ENCODE data around the gene SPEF2.

Gene SPEF2

DNA sequence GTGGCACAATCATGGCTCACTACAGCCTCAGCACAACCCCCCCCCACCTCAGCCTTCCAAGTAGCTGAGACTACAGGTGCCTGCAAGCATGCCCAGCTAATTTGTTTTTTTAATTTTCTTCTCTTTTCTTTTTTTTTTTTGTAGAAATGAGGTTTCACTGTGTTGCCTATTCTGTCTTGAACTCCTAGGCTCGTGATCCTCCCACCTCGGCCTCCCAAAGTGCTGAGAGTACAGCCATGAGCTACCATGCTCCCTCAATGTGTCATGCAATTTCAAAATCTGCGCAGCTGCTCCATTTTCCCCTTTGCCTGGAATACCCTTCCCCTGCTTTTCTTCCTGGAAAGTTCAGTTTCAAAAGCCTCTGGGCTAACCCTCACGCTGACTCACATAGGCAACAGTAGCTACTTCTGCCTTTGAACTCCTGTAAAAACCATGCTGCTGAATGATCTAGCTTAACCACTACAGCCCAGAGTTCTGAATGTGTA, 168.0 kb downstream of the SPEF2 start:
- no peak for DNase-seq

DNA sequence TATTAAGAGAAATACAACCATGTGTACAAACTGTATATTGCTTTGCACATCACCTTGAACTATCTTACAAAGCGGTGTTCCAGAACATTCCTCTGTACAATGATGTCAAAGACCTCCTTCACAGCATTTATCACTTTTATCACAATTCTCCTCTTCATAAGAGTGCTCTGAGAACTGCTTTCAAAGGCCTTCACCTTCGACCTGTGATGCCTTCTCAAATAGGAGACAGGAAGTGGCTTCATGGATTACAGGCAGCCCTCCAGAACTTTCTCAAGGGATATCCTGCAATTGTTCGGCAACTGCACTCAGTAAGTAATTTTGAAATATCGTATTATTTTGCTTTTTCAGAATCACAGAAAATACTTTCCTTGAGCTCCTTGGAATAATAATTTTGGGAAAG, 171.1 kb downstream of the SPEF2 start:
- DNase-seq: no peak

DNA sequence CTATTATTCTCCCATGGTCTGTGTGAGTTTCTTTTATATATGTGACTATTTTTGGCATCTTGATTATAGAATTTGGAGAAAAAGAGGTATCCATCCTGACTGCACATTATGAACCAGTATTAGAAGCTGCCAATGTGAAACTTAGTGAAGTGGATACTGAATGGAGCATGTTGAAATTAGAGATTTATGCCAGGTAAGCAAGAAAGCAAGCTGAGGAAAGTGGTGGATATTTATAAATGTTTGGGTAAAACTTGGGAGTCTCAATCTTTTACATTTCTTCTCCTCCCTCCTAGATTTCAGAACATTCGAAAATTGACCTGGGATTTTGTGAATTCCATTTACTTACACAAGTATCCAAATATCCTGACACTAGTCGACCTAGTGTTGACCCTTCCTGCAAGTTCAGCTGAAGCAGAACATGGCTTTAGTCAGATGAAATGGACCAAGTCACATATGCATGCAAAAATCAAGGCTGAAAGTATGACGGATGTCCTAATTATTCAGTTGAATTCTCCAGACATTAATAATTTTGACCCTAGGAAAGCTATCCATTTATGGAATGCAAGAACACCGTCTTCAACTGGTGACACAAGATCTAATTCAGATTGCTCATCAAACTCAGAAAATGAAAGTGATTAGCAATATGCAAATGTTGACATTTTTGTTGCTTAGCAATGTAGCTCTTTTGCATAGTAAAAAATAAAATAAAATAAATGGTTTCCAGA, 172.2 kb downstream of the SPEF2 start:
- DNase-seq: no peak

DNA sequence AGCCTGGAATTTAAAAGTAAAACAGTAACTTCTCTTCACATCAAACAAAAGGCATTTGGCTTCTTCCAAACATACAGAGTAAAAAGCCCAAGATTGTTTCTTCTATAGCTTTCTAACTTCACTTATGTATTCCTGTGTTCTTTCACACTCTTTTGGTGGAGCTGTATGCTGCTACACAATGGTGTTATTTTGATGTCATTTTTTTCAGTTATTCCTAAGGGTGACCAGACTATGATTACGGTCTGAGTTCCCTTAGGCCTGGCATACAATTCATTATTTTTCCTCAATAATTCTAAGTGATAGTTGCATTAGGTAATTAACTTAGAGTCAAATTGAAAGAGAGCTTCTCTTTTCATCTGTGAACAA, 172.8 kb downstream of the SPEF2 start:
- DNase-seq: no peak

DNA sequence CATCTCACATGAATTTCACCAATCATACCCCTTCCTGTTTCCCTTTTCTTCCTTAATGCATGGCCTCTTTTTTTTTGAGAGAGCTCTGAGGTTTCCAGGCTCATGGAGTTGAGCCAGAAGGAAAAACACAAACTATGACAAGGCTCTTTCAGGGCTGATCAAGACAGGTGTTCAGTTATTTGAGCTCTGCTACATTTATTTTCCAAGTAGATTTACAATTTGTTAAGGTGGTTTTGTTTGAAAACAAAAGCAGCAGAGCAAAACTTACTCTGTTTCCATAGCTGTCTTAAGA, 176.6 kb downstream of the SPEF2 start:
- no peak for DNase-seq

DNA sequence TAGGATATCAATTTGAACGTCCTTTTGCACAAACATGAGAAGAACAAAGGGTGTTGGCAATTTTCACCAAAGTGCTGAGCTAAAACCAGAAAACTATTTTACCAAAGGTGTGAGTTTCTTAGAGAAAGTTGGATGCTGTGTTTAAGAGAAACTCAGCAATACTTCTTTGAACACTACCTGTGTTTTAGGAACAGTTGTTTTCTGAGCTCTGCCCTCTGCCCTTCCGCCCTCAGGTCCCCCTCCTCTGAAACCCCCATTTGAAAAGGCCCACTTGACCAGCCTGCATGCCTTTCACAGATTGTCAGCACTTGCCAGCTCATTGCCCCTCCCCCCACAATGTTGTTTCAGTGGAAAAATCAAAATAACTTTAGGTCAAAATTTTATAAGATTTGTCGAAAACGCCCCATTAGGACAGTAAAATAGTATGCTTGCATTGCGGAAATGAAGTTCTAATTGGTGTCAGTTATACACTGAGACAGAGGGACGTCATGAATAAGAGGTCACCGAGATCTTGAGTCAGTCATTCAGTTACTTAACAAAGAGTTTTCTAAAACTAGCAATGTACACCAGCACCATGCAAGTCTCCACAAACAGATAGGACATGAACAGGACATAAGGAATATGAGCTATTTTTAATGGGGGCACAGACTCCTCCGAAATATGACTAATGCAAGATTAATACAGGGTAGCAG, 177.2 kb downstream of the SPEF2 start:
- no peak for DNase-seq

DNA sequence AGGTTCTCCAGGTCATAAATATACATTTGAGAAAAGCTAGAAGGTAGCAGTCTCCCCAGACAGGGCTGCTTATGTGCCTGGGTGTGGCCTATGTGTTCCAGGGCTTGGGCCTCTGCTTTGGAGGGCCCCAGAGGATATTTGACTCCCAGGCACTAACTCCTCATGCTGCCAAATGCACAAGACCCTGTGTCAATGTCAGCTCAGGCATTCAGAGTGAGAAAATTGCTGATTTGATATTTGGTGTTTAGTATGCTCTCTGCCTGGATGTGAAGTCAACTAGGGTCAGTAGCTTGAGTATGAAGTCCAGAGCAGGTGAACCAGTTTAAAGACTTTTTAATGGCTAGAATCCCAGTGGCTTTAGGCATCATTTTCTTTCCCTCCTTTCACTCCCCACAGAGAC, 181.5 kb downstream of the SPEF2 start:
- no peak for DNase-seq

DNA sequence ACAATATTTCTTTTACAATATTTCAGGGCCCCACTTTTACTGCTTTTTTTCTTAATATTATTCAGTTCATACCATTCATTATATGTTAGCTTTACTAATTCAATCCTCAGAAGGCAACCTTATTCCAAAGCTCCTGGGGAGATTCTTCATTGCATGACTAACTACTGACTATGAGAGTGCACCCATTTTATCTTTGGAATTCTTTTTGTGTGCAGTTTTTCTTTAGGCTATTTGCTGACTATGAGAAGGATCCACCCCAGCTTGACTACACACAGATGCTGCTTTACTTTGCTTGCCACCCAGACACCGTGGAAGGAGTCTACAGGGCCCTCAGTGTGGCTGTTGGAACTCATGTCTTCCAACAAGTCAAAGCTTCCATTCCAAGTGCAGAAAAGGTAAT, 182.1 kb downstream of the SPEF2 start:
- no peak for DNase-seq

DNA sequence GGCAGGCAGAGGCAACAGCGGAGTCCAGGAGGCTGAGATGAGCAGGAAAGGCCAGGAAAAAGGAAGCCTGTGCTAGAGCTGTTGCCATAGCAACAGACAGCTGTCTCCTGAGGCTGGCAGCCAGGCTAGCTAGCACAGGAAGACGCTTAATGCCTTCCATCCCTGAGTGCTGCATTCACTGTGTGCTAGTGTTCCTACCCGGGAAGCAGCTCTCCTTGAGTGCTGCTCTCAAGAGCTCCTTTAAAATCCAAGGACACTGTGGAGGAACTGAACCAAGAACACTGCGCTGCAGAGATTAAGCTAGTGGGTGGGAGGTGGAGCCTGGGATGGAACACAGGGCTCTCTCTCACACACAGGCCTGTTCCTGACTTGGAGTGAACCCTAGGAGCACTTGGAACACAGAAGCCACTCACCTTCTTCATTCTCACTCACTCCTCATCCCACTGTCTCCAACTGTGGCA, 185.6 kb downstream of the SPEF2 start:
- DNase-seq: peak; percentile 5 to 38

DNA sequence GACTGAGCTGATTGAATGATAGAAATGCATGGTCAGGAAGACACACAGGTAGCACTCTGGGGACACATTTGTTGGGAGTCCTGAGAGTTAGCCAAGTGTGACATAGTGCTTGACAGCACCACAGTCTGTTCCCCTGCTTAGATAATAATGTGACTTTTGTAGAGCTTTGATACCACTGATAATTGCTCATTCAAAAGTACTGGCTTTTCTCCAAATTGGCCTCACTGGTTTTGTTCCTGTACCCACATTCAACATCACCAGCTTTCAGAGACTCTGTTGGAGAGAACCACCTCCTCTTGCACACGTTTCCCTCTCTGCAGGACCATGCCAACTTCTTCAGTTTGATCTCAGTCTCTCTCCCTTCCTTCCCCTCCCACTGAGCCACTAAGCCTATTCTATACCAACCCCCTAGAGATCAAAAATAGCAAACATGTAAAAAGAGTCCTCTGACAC, 186.6 kb downstream of the SPEF2 start:
- DNase-seq: no peak

DNA sequence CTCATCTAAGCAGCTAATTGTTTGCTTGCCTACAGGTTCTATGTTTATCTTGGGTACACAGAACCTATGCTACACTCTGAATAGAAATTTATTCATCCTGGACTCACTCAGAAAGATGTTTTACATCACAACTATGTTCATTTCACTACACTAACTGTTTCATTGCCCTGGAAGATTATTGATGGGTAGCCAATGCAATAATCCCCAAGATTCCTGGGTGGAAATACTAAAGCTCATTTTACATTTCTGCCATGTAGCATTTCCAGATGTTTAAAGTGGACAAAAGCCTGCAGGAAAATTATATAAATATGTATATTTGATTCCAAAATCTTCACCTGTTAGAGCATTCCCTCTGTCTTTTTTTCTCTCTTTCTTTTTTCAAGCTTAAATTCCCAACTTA, 187.2 kb downstream of the SPEF2 start:
- DNase-seq: no peak

DNA sequence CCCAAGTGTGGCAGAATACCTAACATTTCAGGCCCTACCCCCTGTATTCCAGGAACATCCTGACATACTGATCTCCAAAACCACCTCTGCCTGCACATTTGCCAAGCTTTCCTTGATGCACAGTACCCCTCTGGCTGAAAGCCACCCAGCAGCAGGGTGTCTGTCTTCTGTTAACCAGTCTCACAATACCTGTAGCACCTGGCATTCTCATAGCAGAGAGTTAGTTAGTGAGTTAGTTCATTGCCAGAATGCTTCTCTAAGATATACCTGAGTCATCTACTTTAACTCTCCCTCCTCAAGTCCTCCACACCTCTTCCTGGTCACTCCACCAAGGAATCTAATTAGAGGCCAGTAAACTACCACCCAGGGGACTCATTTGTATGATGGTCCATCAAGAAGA, 192.9 kb downstream of the SPEF2 start:
- DNase-seq: no peak

DNA sequence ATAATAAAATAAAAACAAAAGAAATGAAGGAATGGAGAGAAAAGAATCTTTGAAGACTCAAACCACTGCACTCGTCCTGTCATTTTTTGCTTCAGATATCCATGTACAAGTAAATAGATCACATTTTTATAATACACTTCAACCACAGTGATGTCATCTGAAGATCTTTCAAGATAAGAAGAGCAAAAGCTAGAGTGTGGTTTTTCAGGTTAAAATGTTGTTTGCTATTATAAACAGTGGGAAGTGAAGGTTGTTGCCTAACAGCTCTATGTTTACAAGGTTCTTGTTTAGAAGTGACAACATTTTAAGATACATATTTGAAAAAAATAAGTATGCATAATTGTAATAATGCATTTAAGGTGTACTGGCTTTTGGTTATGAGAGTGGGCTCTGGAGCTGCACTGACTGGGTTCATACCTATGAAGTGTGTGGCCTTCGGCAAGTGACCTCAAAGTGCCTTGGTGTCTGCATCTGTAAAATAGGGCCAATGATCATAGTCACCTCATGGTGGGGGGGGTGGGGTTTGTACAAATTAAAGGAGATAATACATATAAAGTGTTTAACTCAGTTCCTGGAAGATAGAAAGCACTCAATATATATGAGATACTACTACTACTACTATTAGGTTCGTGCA, 193.6 kb downstream of the SPEF2 start:
- DNase-seq: no peak

DNA sequence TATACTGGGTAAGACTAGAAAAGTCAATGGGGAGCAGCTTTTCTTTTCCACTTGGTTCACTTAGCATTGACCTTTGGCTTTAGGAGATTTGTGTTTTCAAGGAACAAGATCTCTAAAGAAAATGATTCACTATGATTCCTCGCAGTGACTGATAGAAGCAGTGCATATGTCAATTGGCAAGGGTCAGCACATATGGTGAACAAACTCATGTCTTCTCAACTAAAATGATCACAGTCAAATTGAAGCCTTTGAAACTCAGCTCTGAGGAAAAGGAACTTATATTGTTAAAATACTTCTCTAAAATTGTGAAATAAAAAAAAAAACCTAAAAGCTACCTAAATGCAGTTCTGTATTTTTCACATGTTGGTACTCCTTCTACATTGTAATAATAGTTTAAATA, 195.9 kb downstream of the SPEF2 start:
- DNase-seq: no peak

DNA sequence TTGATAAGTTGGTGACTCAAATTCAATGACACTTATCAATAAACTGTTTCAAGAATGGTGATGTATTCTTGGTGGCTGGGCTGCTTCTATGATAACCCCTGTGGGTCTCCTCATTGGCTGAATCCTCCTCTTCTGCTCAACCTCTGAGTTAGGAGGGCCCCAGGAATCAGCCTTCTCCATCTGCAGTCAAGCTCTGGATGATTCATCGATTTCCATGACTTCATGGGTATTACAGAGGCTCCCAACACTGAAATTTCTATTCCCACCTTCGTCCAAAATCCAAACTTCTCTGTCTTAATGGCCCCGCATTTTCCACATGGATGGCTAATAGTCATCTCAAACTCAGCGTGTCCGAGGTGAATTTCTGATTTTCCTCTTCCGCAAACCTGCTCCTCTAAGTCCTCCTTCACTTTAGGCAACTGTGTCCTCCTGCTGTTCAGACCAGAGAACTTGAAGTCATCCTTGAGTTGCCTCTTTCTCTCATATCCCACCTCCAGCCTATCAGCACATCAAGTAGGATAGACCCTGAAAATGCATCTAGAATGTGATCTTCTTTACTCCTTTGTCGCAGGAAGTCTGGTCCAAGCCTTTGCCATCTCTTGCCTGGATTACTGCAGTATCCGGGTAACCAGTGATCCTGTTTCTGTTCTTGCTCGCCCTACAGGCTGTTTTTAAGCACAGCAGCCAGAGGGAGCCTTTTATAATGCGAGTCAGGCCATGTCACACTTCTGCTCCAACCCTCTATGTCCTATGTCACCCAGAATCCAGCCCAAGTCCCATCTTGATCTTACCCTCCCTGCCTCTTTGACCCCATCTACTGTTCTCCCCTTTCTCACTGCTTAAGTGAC, 197.7 kb downstream of the SPEF2 start:
- peak in 1 of 2 experiments; percentile 63 for DNase-seq

DNA sequence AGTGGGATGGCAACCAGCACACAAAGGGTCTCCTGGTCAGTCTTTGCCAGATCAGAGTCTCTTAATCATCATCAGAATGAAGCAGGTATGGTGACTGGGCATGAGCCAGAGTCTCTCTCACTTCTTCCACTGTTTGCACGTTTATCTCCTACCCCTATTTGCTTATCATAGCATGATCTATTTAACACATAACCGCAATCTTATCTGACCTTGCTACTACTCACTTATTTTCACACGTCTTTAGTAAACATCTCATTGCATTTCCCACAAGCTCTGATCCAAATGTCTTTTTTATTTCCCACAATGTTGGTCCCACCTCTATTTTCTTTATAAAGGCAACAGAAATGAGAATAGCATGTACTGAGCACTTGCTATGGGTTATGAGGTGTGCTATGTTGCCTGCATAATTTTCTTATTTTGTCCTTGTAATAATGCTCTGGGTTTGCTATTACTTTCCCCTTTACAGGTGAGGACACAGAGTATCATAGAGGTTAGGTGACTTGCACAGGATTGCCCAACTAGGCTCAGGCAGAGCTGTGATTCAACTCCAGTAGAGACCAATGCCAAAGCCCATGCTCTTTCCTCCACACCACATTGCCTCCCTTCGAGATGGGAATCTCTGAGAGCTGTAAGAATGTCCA, 199.3 kb downstream of the SPEF2 start:
- DNase-seq: no peak

DNA sequence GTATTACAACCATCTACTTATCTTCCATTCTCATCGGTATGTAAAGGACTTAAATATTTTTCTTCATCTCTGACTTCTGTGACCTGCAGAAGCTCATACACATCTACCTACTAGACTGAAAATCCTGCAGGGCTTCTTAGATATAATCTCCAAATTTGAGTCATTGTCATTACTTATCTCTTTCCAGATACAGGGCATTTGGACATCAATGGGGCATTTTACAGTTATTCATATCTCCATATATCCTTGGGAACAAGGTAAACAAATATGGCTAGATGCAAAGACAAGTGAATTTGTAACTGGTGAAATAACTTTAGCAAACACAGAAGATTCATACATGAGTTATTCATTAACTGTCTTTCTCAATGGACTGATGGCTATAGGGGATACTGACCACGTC, 201.4 kb downstream of the SPEF2 start:
- no peak for DNase-seq

DNA sequence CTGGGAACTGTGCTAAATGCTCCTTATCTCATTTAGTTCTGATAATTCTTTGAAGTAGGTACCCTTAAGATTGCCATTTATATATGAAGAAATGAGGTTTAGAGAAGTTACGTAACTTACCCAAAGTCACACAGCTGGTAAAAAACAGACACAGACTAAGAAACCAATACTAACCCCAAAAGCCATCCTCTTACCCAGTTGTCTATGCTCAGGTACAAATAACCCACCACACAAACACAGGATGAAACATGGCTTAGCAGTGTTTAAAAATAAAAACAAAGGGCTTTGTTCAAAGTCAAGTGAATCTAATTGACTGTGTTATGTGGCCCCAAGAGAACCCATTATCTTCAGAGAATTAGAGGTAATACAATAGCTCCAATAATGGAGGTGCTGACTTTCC, 202.0 kb downstream of the SPEF2 start:
- no peak for DNase-seq

DNA sequence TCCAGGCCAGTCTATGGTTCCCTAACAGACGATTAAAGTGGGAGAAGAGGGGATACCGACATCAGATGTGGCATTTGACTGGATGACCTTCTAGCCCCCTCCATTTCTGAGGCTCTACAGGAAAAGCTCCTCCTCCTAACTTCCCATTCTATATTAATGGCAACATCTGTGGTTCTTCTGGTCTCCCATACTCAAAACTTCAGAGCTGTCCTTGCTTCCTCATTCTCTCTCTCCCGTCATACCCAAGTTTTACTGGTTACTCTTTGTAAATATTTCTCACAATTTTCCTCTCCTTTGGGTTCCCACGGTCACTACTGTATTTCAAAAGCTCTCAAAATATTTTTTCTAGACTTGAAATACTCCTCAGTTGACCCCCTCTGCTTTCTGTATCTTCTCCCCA, 203.1 kb downstream of the SPEF2 start:
- DNase-seq: no peak

DNA sequence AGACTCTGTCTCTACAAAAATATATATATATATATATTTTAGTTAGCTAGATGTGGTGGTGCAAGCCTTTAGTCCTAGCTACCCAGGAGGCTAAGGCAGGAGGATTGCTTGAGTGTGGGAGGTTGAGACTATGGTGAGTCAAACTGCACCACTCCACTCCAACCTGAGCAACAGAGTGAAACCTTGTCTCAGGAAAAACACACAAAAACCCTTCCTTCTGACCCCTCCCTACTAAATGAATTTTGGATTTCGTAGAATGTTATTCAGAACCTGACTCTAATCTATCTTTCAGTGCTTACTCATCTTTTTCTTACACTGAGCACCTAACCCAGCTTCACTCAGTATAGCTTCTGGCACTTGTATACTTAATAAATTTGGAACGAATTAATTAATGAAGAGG, 203.8 kb downstream of the SPEF2 start:
- no peak for DNase-seq

DNA sequence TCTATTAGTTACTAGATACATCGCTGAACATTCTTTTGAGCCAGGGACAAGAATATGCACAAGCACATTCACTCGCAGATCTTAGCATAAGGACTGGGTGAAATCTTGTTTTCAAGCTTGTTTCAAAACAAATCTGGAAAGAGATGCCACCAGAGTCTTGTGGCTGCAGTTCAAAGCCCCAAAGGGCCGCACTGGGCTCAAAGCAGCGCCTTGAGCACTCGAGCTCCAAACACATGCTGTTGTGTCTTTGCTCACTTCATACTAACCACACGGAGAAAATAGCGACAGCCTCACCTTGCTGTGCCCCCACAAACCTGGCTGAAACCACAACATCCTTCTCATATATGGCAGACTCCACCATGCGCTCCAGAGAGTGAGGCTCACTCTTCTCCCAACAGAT, 204.8 kb downstream of the SPEF2 start:
- DNase-seq: no peak

DNA sequence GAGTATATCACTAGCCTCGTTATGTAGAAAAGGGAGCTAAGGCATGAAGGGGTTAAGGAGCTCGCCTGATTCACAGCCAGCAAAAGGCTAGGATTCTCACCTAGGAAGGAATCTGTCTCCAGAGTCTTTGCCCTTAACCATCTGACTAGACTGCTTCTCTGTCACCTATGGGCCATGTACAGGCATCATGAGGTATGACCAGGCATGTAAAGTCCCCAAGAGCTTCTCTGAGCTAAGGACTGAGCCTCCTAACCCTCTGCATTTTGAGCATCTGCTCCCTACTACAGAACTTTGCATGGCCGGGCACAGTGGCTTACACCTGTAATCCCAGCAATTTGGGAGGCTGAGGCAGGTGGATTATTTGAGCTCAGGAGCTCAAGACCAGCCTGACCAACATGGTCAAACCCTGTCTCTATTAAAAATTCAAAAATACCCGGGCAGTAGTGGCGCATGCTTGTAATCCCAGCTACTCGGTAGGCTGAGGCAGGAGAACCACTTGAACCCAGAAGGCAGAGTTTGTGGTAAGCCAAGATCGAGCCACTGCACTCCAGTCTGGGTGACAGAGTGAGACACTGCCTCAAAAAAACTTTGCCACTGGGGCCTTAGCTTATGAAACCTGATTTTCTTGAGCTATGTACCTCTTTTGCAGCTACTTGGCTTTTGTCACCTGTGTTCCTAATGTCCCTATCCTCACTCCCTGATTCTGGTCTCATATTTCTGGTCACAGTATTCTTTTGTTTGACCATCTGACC, 205.9 kb downstream of the SPEF2 start:
- DNase-seq: no peak
